Mammary epithelial cell (primary cell): ENCODE data around the gene KCNA3.

Experiments
- EZH2 ChIP-seq: IDR thresholded peaks from 2 replicates; pipeline ENCODE4 v1.6.1; 2012; ENCODE audit warnings: low read length, inconsistent platforms, borderline replicate concordance
- TF ChIP-seq, protein P1 (sequence below), 2 donors: IDR thresholded peaks in 1 of 2; conservative IDR thresholded peaks in 1 of 2; 2 replicates each; pipeline ENCODE4 v1.5.1; 2011 to 2012; ENCODE audit warnings: inconsistent platforms in 2 of 2, low read length in 2 of 2, mild to moderate bottlenecking in 2 of 2, control low read depth in 1 of 2, low read depth in 1 of 2; ENCODE audit not compliant: insufficient read depth in 1 of 2; ENCODE audit errors: extremely low read depth in 1 of 2

DNA sequence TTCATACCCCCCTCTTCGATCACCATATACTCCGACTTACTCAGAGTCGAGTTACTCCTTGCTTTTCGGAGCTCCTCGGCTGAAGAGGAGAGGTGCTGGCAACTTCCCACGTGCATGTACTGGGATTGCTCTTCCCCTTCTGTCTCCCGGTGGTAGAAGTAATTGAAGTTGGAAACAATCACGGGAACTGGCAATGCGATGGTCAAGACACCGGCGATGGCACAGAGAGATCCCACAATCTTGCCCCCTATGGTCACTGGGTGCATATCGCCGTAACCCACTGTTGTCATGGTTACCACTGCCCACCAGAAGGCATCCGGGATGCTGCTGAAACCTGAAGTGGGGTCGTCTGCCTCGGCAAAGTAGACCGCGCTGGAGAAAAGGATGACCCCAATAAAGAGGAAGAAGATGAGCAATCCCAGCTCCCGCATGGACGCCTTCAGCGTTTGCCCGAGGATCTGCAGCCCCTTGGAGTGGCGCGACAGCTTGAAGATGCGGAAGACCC, 1.5 kb downstream of the KCNA3 start:
- TF ChIP-seq, protein P1, sequence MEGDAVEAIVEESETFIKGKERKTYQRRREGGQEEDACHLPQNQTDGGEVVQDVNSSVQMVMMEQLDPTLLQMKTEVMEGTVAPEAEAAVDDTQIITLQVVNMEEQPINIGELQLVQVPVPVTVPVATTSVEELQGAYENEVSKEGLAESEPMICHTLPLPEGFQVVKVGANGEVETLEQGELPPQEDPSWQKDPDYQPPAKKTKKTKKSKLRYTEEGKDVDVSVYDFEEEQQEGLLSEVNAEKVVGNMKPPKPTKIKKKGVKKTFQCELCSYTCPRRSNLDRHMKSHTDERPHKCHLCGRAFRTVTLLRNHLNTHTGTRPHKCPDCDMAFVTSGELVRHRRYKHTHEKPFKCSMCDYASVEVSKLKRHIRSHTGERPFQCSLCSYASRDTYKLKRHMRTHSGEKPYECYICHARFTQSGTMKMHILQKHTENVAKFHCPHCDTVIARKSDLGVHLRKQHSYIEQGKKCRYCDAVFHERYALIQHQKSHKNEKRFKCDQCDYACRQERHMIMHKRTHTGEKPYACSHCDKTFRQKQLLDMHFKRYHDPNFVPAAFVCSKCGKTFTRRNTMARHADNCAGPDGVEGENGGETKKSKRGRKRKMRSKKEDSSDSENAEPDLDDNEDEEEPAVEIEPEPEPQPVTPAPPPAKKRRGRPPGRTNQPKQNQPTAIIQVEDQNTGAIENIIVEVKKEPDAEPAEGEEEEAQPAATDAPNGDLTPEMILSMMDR (conservative IDR thresholded peaks at IDR 0.05 in 1 of 2, IDR thresholded peaks at IDR 0.05 in 1 of 2; ENCODE audit: extremely low read depth in 1 of 2, insufficient read depth in 1 of 2, low read depth in 1 of 2, low read length in 2 of 2) = no peak
- no peak for TF ChIP-seq EZH2
